ENCODE measurements around the gene ACADVL. TPM values are rescaled to one million over a fixed set of nuclear protein-coding genes. Genes with fewer than 3 reads are reported as not detected.

Gene ACADVL
- total RNA-seq, 2 donors from 2014 or later: 369 to 471 TPM

- no peak for ATAC-seq (ENCODE audit: insufficient number of reproducible peaks, low FRiP score, low read depth)
- TF ChIP-seq CTCF (IDR thresholded peaks at IDR 0.05): no peak
- H3K9me3 ChIP-seq: no peaks in the 10 kb centered on the region
Measured at GRCh38 chr17:7246779-7247178, 27.0 kb downstream of the ACADVL start.

DNA sequence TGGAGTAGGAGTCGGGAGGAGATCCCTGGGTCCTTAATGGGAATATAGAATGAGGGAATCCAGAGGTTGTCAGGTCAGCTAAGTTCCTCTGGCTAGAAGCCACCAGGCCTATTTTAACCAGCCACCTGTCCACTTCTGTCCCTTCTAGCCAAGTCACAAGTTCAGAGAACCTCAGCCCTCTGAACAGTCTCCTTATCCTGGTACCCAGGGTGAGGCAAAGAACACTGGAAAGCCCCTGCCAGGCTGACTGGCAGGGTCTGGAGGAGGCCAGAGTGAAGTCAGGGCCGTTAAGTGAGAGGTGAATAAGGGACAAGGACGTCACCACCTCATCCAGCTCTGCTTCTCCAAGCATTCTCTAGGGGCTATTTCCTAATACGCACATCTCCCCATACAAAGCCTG is 29.1 kb downstream of the ACADVL start:
- H3K27ac ChIP-seq: no peak overlapping the region
- peaks cover 22% of the 10 kb centered on the region for H3K36me3 ChIP-seq
- DNase-seq (ENCODE audit: low spot score): no peak
- no peaks in the 10 kb centered on the region for H3K27me3 ChIP-seq (replicated peaks; ENCODE audit: insufficient read depth)
- no peak for ATAC-seq (ENCODE audit: insufficient number of reproducible peaks, low FRiP score, low read depth)
- peaks cover 18 to 36% of the 10 kb centered on the region in 2 donors for H3K4me1 ChIP-seq (ENCODE audit: control insufficient read depth in 1 of 2, low read depth in 2 of 2)
- no peak for TF ChIP-seq CTCF (IDR thresholded peaks at IDR 0.05)
- no peaks in the 10 kb centered on the region for H3K9me3 ChIP-seq
- no peak overlapping the region for H3K4me3 ChIP-seq

More at GRCh38 chr17:7246779-7247178, 27.0 kb downstream of the ACADVL start:
- no peak for DNase-seq (ENCODE audit: low spot score)
- Histone ChIP-seq H3K36me3 (peaks cover 23% of the 10 kb centered on the region), H3K27ac (no peak overlapping the region), H3K4me3 (no peak overlapping the region), H3K4me1 (ENCODE audit: control insufficient read depth in 1 of 2, low read depth in 2 of 2) (peaks cover 16 to 33% of the 10 kb centered on the region in 2 donors), H3K27me3 (replicated peaks; ENCODE audit: insufficient read depth) (no peaks in the 10 kb centered on the region)

DNA sequence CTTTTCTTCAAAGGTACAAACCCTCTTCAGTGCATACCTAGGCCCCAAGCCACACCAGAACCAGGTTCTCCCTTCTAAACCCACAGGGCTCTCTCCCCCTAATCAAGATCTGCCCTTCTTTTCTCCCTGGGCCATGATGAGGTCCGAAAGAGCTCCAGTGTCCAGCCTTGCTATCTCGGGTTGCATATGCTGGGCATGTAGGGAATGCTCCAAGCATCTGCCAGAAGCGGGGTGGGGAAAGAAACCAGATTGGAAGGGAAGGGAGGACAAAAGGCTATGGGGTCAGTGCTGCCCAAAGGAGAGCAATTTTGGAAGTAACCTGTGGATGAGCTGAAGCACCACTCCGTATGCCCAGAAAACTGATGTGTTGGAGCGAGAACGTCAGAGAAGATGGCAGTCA is 29.5 kb downstream of the ACADVL start:
- no peak for DNase-seq (ENCODE audit: low spot score)
- Histone ChIP-seq H3K4me1 (ENCODE audit: control insufficient read depth in 1 of 2, low read depth in 2 of 2) (peaks cover 18 to 36% of the 10 kb centered on the region in 2 donors), H3K4me3 (no peak overlapping the region), H3K9me3 (no peaks in the 10 kb centered on the region), H3K27me3 (replicated peaks; ENCODE audit: insufficient read depth) (no peaks in the 10 kb centered on the region), H3K36me3 (peaks cover 17% of the 10 kb centered on the region), H3K27ac (no peak overlapping the region)
- TF ChIP-seq CTCF (IDR thresholded peaks at IDR 0.05): no peak
- ATAC-seq (ENCODE audit: insufficient number of reproducible peaks, low FRiP score, low read depth): no peak

DNA sequence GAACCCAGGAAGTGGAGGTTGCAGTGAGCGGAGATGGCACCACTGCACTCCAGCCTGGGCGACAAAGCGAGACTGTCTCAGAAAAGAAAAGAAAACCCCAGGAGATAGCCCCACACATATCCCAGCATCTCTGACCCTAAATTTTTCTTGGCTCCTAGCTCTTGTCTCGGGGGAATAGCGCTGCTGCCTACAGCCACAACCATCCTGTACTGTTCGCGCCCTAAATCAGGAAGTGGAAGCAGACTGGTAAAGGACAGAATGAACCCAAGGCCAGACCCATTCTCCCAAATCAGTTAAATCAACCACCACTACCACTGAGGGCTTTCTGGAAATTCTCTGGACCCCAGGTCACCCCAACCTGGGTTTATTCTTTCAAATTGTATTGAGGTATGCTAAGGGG is 30.1 kb downstream of the ACADVL start:
- Histone ChIP-seq H3K27ac (no peak overlapping the region), H3K4me3 (peak overlapping the region; percentile 98), H3K4me1 (ENCODE audit: control insufficient read depth in 1 of 2, low read depth in 2 of 2) (peaks cover 18 to 36% of the 10 kb centered on the region in 2 donors), H3K9me3 (no peaks in the 10 kb centered on the region), H3K36me3 (peaks cover 16% of the 10 kb centered on the region), H3K27me3 (replicated peaks; ENCODE audit: insufficient read depth) (no peaks in the 10 kb centered on the region)
- no peak for TF ChIP-seq CTCF (IDR thresholded peaks at IDR 0.05)
- ATAC-seq (ENCODE audit: insufficient number of reproducible peaks, low FRiP score, low read depth) (no peak), DNase-seq (ENCODE audit: low spot score) (no peak)

DNA sequence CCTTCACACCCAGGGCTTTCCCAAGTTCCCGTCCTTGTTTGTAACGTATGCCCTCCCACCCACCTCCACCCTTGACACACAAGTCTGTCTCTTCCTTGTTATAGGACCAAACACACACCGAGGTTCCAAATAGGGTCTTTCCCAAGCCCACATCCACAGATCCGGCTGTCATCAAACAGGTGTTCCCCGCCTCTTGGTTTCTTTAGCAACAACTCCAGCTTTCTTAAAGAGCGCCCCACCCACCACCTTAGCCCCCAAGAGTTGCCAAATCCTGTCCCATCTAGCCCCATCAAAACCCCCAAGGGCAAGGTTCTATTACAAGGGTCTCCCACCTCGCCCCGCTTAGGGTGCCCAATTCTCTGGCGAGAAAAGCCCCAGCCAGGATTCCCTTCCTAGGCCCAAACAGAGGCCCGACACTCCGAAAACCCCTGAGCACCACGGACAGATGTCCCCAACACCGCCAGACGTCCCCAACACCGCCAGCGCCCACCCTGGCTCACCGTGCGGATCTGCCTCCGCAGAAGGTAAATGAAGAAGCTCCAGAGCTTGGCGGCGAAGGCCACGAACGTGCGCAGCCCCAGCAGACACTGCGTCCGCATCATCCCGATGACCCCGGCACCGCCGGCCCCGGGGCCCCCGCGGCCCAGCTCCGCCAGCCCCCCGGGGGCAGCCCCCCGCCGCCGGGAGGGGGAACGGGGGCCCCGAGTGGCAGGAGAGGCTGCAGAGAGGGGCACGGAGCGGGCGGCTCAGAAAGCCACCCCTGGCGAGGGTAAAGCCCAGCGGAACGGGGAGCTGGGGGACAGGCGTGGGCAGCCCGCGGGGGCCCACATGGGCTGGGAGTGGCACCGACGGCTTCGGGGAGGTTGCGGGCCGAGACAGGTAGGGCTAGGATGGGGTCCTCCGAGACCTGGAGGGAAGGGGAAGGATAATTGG is 31.2 kb downstream of the ACADVL start:
- DNase-seq (ENCODE audit: low spot score): no peak
- H3K36me3 ChIP-seq: peaks cover 18% of the 10 kb centered on the region

More for the DNA sequence above, 31.2 kb downstream of the ACADVL start:
- no peak for ATAC-seq (ENCODE audit: insufficient number of reproducible peaks, low FRiP score, low read depth)
- Histone ChIP-seq H3K4me1 (ENCODE audit: control insufficient read depth in 1 of 2, low read depth in 2 of 2) (peaks cover 18 to 36% of the 10 kb centered on the region in 2 donors), H3K27me3 (replicated peaks; ENCODE audit: insufficient read depth) (no peaks in the 10 kb centered on the region), H3K27ac (peak overlapping the region; percentile 99), H3K9me3 (no peaks in the 10 kb centered on the region), H3K4me3 (peak overlapping the region; percentile 98)
- no peak for TF ChIP-seq CTCF (IDR thresholded peaks at IDR 0.05)
